PFSK-1 (cell line): ENCODE results near the gene SORL1.

Experiments
- POLR2AphosphoS5 ChIP-seq: IDR thresholded peaks from 2 replicates; pipeline ENCODE4 v1.6.1; 2012; ENCODE audit warnings: low read depth, mild to moderate bottlenecking, control low read depth, low read length, moderate library complexity
- REST ChIP-seq, 2 experiments: IDR thresholded peaks; 2 replicates each; pipeline versions ENCODE4 v1.6.1 to v1.8.0; 2011 to 2012; ENCODE audit warnings: low read depth in 2 of 2, low read length in 2 of 2, control low read depth in 1 of 2, inconsistent platforms in 1 of 2, mild to moderate bottlenecking in 1 of 2, moderate library complexity in 1 of 2; ENCODE audit not compliant: insufficient read depth in 1 of 2
- SIN3A ChIP-seq: IDR thresholded peaks from 2 replicates; pipeline ENCODE4 v1.6.1; 2012; ENCODE audit warnings: mild to moderate bottlenecking, low read length, moderate library complexity, borderline replicate concordance; ENCODE audit not compliant: insufficient read depth
- TAF1 ChIP-seq: IDR thresholded peaks from 2 replicates; pipeline ENCODE4 v1.6.1; 2012; ENCODE audit warnings: low read length, control low read depth, borderline replicate concordance; ENCODE audit not compliant: insufficient read depth

GRCh38 chr11:121437686-121438078, 14.4 kb upstream of the SORL1 start:
- no peak for TF ChIP-seq POLR2AphosphoS5
- TF ChIP-seq REST (IDR thresholded peaks at IDR 0.05; ENCODE audit: insufficient read depth in 1 of 2, low read depth in 2 of 2, low read length in 2 of 2): no peak
- TF ChIP-seq SIN3A: no peak
- no peak for TF ChIP-seq TAF1
